K562 (cell line): ENCODE data around the gene RAI1. TPM values are rescaled to one million over a fixed set of nuclear protein-coding genes. Genes with fewer than 3 reads are reported as not detected.

Experiments used
- ARNT ChIP-seq, 2 experiments: fragments of 450-650 bp; IDR thresholded peaks; 2 replicates each; pipeline ENCODE4 v1.6.1; 2016; ENCODE audit warnings: mild to moderate bottlenecking in 1 of 2
- ATF1 ChIP-seq, 2 experiments: fragments of 450-650 bp in 1 of 2; IDR thresholded peaks; 2 replicates each; pipeline ENCODE4 v1.6.1; 2016; ENCODE audit warnings: missing compliant biosample characterization in 1 of 2, missing genetic modification characterization in 1 of 2
- ATF7 ChIP-seq: fragments of 450-650 bp; IDR thresholded peaks from 2 replicates; pipeline ENCODE4 v1.7.1; 2014; ENCODE audit warnings: mild to moderate bottlenecking, moderate library complexity
- CEBPG ChIP-seq, 3 experiments: fragments of 200-800 bp in 1 of 3; sonication (Bioruptor generic) in 1 of 3; sonication (generic) in 1 of 3; formaldehyde crosslinking in 1 of 3; IDR thresholded peaks in 2 of 3; conservative IDR thresholded peaks in 1 of 3; 2 replicates each; pipeline versions ENCODE4 v1.6.1 to v1.8.0; 2016 to 2022; ENCODE audit warnings: missing compliant biosample characterization in 2 of 3, missing genetic modification characterization in 2 of 3, mild to moderate bottlenecking in 1 of 3, missing genetic modification reagents in 1 of 3
- CREM ChIP-seq: IDR thresholded peaks from 2 replicates; pipeline ENCODE4 v1.6.1; 2014; ENCODE audit warnings: antibody characterized with exemption, low read depth
- FOXJ3 ChIP-seq: sonication (generic); formaldehyde crosslinking; IDR thresholded peaks from 2 replicates; pipeline ENCODE4 v1.4.0; 2020; ENCODE audit warnings: mild to moderate bottlenecking, missing genetic modification reagents
- HNRNPH1 ChIP-seq: fragments of 200-400 bp; formaldehyde crosslinking; optimal IDR thresholded peaks from 2 replicates; pipeline ENCODE3; 2017; ENCODE audit warnings: low read depth, mild to moderate bottlenecking, low read length, moderate library complexity
- KDM5B ChIP-seq: fragments of 200-600 bp; sonication (generic); IDR thresholded peaks from 2 replicates; pipeline ENCODE4 v1.6.1; 2012; ENCODE audit warnings: low read depth, mild to moderate bottlenecking, moderate library complexity, low read length, control low read depth, inconsistent platforms; ENCODE audit not compliant: insufficient replicate concordance
- MEF2A ChIP-seq: IDR thresholded peaks from 2 replicates; pipeline ENCODE4 v1.6.1; 2011; ENCODE audit warnings: low read depth, mild to moderate bottlenecking, low read length, moderate library complexity; ENCODE audit not compliant: control insufficient read depth
- MEIS2 ChIP-seq: fragments of 450-650 bp; IDR thresholded peaks from 2 replicates; pipeline ENCODE4 v1.6.1; 2014; ENCODE audit warnings: mild to moderate bottlenecking; ENCODE audit not compliant: partially characterized antibody
- MXI1 ChIP-seq: IDR thresholded peaks from 2 replicates; pipeline ENCODE4 v1.6.1; 2011; ENCODE audit warnings: low read depth, mild to moderate bottlenecking, improper control_type of control experiment, low read length
- RBM17 ChIP-seq: fragments of 200-400 bp; formaldehyde crosslinking; IDR thresholded peaks from 2 replicates; pipeline ENCODE4 v1.6.1; 2017; ENCODE audit warnings: low read depth, mild to moderate bottlenecking, low read length, borderline replicate concordance
- SMARCA5 ChIP-seq: fragments of 450-650 bp; IDR thresholded peaks from 2 replicates; pipeline ENCODE4 v1.6.1; 2016
- SP2 ChIP-seq: IDR thresholded peaks from 2 replicates; pipeline ENCODE4 v1.6.1; 2011; ENCODE audit warnings: mild to moderate bottlenecking, low read depth, low read length, moderate library complexity; ENCODE audit not compliant: poor library complexity, severe bottlenecking; ENCODE audit errors: extremely low read depth
- ZBTB7A ChIP-seq: IDR thresholded peaks from 2 replicates; pipeline ENCODE4 v1.6.1; 2011; ENCODE audit warnings: low read depth, mild to moderate bottlenecking, low read length, moderate library complexity, borderline replicate concordance; ENCODE audit not compliant: control insufficient read depth
- ZNF586 ChIP-seq: fragments of 450-650 bp; formaldehyde crosslinking; conservative IDR thresholded peaks from 2 replicates; pipeline ENCODE4 v1.4.0; 2020; ENCODE audit warnings: mild to moderate bottlenecking, moderate library complexity
- ZNF589 ChIP-seq: fragments of 200-800 bp; sonication (Bioruptor generic); IDR thresholded peaks from 2 replicates; pipeline ENCODE4 v1.6.1; 2016; ENCODE audit warnings: low read depth, missing genetic modification characterization, missing compliant biosample characterization
- ZNF766 ChIP-seq: fragments of 200-800 bp; sonication (Bioruptor generic); conservative IDR thresholded peaks from 2 replicates; pipeline ENCODE4 v1.6.1; 2016; ENCODE audit warnings: missing genetic modification characterization, missing compliant biosample characterization
- polyA plus RNA-seq, 8 experiments: library from polyadenylated mRNA; depleted of rRNA in 4 of 8; stranded (reverse) in 5 of 8; unstranded in 3 of 8; fragments of >200 nt; fragmentation: Nextera tagmentation in 2 of 8; fragmentation: Illumina TruSeq in 1 of 8; extraction: Ambion mirVana in 2 of 8; extraction: Trizol in 1 of 8; gene quantifications; 2 replicates each; pipeline versions ENCODE4 v1.2.1 to v1.2.3, GENCODE V29; 2011 to 2014; ENCODE audit warnings: inconsistent platforms in 1 of 8, missing spikeins in 1 of 8
- total RNA-seq, 7 experiments: library from RNA; depleted of rRNA in 6 of 7; stranded (reverse); fragments of >200 nt in 6 of 7; fragmentation: Illumina TruSeq in 2 of 7; extraction: Trizol in 2 of 7; gene quantifications; 2 replicates each; pipeline versions ENCODE4 v1.2.1 to v1.2.3, GENCODE V29; 2011 to 2021; ENCODE audit warnings: low replicate concordance in 1 of 7
- TF ChIP-seq, protein P1 (sequence below), 2 experiments: fragments of 250-450 bp in 1 of 2; fragments of 450-650 bp in 1 of 2; sonication (Bioruptor Pico) in 1 of 2; IDR thresholded peaks; 2 replicates each; pipeline versions ENCODE4 v1.6.1 to v1.8.0; 2016 to 2021; ENCODE audit warnings: mild to moderate bottlenecking in 2 of 2, moderate library complexity in 2 of 2, missing compliant biosample characterization in 1 of 2, missing genetic modification characterization in 1 of 2
- TF ChIP-seq, protein P2 (sequence below), 2 experiments: fragments of 450-650 bp; IDR thresholded peaks; 2 replicates each; pipeline ENCODE4 v1.6.1; 2018; ENCODE audit warnings: mild to moderate bottlenecking in 2 of 2, low read depth in 1 of 2; ENCODE audit not compliant: partially characterized antibody in 2 of 2
- TF ChIP-seq, protein P3 (sequence below): sonication (generic); formaldehyde crosslinking; IDR thresholded peaks from 2 replicates; pipeline ENCODE4 v1.9.0; 2022; ENCODE audit warnings: mild to moderate bottlenecking, missing genetic modification reagents

RAI1 gene
- total and polyA plus RNA-seq, 9 of the 15 experiments (the other 6 are each of a cell fraction or from before 2014, with no cell fraction given), result 0.68 to 19.9 (median 5.5) TPM

DNA sequence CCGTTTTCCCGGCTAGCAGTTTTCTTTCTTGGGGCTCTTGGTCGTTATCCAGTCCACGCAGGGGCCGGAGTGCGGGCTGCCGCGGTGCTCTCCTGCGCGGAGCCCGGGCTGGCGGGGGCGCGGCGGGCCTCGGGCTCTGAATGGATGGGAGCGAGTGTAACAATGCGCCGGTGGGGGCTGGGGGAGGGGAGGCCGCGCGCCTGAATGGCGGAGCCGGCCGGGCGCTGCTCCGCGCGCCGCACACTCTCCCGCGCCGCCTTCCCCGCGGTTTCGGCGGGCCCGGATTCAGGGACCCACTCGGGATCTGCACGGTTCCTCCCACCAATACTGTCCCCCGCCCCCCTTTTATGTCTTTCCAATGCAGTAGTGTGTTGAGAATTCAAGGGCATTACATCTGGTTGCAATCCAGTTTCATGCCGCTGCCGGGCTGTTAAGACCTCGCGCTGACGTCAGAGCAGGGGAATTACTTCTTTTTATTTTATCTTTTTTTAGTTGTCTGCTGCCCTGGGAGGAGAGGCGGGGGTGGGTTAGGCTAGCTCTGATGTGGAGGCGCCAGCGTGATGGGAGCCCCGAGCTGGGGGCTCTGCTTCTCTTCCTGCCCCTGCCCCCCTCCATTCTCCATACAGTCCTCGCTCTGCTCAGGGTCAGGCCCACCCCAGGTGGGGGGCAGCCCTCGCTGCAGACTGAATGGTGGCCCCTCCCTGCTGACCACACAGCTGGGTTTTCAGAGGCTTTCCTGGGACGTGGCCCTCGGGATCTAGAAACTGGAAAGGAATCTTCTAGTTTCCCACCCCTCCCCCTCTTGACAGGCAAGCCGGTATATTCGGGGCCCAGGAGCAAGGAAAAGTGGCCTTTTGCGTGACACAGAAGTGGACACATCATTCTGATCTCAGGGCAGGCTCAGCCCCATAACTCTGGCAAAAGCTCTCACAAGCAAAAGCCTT lies 1.8 kb downstream of the RAI1 start (continued):
- TF ChIP-seq, protein P1, sequence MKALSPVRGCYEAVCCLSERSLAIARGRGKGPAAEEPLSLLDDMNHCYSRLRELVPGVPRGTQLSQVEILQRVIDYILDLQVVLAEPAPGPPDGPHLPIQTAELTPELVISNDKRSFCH (CRISPR knock-in tag; IDR thresholded peaks at IDR 0.05), result no peak
- TF ChIP-seq, protein P1 (tag; IDR thresholded peaks at IDR 0.05), result no peak
- TF ChIP-seq KDM5B, result peak; percentile 54
- TF ChIP-seq ATF7, result peak; percentile 9
- no peak for TF ChIP-seq ARNT (IDR thresholded peaks at IDR 0.05)
- no peak for TF ChIP-seq RBM17
- no peak for TF ChIP-seq FOXJ3 (CRISPR knock-in tag)
- no peak for TF ChIP-seq MEIS2
- TF ChIP-seq MXI1, result no peak
- no peak for TF ChIP-seq ATF1 (CRISPR knock-in tag; IDR thresholded peaks at IDR 0.05)
- peak; percentile 69 for TF ChIP-seq ATF1 (tag; IDR thresholded peaks at IDR 0.05)
- TF ChIP-seq HNRNPH1, result no peak
- peak; percentile 67 for TF ChIP-seq CEBPG (CRISPR knock-in tag; IDR thresholded peaks at IDR 0.05)
- TF ChIP-seq CEBPG (tag; conservative IDR thresholded peaks at IDR 0.05 in 1 of 2, IDR thresholded peaks at IDR 0.05 in 1 of 2), result peak in 1 of 2 experiments; percentile 32; a peak in 1 of 4 replicates
- no peak for TF ChIP-seq ZNF766 (CRISPR knock-in tag)
- TF ChIP-seq, protein P2, sequence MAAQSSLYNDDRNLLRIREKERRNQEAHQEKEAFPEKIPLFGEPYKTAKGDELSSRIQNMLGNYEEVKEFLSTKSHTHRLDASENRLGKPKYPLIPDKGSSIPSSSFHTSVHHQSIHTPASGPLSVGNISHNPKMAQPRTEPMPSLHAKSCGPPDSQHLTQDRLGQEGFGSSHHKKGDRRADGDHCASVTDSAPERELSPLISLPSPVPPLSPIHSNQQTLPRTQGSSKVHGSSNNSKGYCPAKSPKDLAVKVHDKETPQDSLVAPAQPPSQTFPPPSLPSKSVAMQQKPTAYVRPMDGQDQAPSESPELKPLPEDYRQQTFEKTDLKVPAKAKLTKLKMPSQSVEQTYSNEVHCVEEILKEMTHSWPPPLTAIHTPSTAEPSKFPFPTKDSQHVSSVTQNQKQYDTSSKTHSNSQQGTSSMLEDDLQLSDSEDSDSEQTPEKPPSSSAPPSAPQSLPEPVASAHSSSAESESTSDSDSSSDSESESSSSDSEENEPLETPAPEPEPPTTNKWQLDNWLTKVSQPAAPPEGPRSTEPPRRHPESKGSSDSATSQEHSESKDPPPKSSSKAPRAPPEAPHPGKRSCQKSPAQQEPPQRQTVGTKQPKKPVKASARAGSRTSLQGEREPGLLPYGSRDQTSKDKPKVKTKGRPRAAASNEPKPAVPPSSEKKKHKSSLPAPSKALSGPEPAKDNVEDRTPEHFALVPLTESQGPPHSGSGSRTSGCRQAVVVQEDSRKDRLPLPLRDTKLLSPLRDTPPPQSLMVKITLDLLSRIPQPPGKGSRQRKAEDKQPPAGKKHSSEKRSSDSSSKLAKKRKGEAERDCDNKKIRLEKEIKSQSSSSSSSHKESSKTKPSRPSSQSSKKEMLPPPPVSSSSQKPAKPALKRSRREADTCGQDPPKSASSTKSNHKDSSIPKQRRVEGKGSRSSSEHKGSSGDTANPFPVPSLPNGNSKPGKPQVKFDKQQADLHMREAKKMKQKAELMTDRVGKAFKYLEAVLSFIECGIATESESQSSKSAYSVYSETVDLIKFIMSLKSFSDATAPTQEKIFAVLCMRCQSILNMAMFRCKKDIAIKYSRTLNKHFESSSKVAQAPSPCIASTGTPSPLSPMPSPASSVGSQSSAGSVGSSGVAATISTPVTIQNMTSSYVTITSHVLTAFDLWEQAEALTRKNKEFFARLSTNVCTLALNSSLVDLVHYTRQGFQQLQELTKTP (IDR thresholded peaks at IDR 0.05; ENCODE audit: low read depth in 1 of 2, partially characterized antibody in 2 of 2), result peak in 1 of 2 experiments; percentile 18
- no peak for TF ChIP-seq SP2
- TF ChIP-seq CREM, result peak; percentile 79
- no peak for TF ChIP-seq ZNF586
- no peak for TF ChIP-seq SMARCA5
- TF ChIP-seq ZBTB7A, result peak; percentile 21; the same call in 1 of the 2 replicates
- no peak for TF ChIP-seq MEF2A
- no peak for TF ChIP-seq ZNF589 (CRISPR knock-in tag)
- TF ChIP-seq, protein P3, sequence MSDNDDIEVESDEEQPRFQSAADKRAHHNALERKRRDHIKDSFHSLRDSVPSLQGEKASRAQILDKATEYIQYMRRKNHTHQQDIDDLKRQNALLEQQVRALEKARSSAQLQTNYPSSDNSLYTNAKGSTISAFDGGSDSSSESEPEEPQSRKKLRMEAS (CRISPR knock-in tag), result no peak
